Cardiac fibroblast (primary cell): ENCODE measurements around the gene G6PC2.

Experiments used
- DNase-seq, 2 donors: peaks; one replicate each; pipeline versions ENCODE4 v3.0.0 to v3.0.0-alpha.2; 2010; ENCODE audit warnings: low read depth in 2 of 2
- H3K4me3 ChIP-seq, 2 donors: replicated peaks in 1 of 2; 1 replicate in 1 of 2; 2 replicates in 1 of 2; pipeline ENCODE4 v1.5.1; 2011; ENCODE audit warnings: low read depth in 2 of 2, low read length in 2 of 2, mild to moderate bottlenecking in 2 of 2, moderate library complexity in 1 of 2
- TF ChIP-seq, protein P1 (sequence below): IDR thresholded peaks from one replicate; pipeline ENCODE4 v1.5.1; 2011; ENCODE audit warnings: low read depth, mild to moderate bottlenecking, low read length, inconsistent platforms

G6PC2 gene

DNA sequence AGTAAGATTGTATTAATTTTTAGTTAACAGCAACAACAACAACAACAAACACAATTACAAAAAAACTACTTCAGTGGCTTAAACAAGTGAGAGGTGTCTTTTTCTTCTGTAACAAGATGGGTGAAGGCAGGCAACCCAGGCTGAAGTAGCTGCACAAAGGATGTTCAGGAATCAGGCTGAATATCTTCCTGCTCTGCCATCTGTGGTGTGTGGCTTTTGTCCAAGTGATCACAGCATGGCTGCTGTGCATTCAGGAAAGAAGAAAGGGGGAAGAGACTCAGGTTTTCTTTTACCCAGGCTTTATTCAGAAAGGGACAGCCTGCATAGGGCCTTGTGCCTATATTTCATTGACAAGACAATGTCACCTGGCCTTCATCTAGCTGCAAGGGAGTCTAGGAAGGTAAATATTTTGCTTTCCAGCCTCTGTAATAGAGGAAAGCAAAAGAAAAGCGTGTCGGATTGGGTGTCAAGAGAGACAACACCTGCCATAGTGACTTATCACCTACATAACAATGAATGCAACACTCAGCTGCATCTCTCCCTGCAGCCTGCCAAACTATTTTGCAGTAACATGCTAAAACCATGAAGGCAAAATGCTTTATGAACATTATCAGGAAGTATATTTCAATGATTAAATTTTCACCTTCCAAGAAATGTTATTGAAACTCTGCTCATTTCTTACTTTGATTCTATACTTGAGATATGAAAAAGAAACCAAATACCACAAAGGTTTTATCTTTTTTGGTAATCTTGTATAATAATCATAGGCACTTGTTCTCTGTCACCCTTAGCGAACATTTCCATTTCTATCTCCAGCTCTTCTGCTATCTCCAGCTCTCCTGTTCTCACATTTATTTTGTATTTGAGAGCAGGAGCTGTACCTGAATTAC, 14.6 kb downstream of the G6PC2 start:
- DNase-seq = no peak
- TF ChIP-seq, protein P1, sequence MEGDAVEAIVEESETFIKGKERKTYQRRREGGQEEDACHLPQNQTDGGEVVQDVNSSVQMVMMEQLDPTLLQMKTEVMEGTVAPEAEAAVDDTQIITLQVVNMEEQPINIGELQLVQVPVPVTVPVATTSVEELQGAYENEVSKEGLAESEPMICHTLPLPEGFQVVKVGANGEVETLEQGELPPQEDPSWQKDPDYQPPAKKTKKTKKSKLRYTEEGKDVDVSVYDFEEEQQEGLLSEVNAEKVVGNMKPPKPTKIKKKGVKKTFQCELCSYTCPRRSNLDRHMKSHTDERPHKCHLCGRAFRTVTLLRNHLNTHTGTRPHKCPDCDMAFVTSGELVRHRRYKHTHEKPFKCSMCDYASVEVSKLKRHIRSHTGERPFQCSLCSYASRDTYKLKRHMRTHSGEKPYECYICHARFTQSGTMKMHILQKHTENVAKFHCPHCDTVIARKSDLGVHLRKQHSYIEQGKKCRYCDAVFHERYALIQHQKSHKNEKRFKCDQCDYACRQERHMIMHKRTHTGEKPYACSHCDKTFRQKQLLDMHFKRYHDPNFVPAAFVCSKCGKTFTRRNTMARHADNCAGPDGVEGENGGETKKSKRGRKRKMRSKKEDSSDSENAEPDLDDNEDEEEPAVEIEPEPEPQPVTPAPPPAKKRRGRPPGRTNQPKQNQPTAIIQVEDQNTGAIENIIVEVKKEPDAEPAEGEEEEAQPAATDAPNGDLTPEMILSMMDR = no peak
- H3K4me3 ChIP-seq = no peak overlapping the region

- DNase-seq = no peak
- TF ChIP-seq, protein P1 = no peak
- H3K4me3 ChIP-seq = no peak overlapping the region
These were observed 15.2 kb downstream of the G6PC2 start for GRCh38 chr2:168916331-168916675.

GRCh38 chr2:168920504-168921157, 19.5 kb downstream of the G6PC2 start:
- TF ChIP-seq, protein P1 = peak; percentile 47
- DNase-seq = peak; percentile 60 to 64
- H3K4me3 ChIP-seq = no peak overlapping the region

GRCh38 chr2:168926621-168927386, 25.7 kb downstream of the G6PC2 start:
- no peak for DNase-seq
- H3K4me3 ChIP-seq = no peak overlapping the region
- TF ChIP-seq, protein P1 = no peak

GRCh38 chr2:168928113-168928831, 27.2 kb downstream of the G6PC2 start:
- DNase-seq = no peak
- H3K4me3 ChIP-seq = no peak overlapping the region
- TF ChIP-seq, protein P1 = no peak

DNA sequence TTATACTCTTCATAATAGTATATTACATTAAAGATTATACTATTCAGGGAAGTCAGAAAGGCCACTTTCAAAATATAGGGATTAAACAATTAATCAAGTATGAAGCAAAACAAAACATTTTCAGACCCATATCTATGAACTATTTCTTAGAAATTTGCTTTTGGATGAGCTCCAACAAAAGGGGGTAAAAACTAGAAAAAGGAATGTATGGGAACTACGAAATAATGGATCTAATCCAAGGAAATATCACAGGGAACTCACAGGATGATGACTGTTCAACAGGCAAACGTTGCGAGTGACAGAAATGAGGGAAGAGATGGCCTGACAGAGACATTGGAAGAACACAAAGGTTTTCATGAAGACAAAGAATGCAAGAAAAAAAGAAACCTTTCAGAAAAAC, 27.9 kb downstream of the G6PC2 start:
- H3K4me3 ChIP-seq = no peak overlapping the region
- peak; percentile 18 to 68 for DNase-seq
- TF ChIP-seq, protein P1 = no peak
